WERI-Rb-1 (cell line): ENCODE results near the gene HMGXB3.

Experiments
- DNase-seq: peaks from one replicate; pipeline ENCODE4 v3.0.0-alpha.2; 2020
- H3K27ac ChIP-seq: fragments of 250-450 bp; sonication (Bioruptor Pico); 2 replicates; pipeline ENCODE4 v1.5.1; 2020; ENCODE audit warnings: mild to moderate bottlenecking, moderate library complexity
- H3K27me3 ChIP-seq: fragments of 250-450 bp; sonication (Bioruptor Pico); 2 replicates; pipeline ENCODE4 v1.5.1; 2021; ENCODE audit warnings: mild to moderate bottlenecking, low read depth, moderate library complexity; ENCODE audit not compliant: insufficient read depth, severe bottlenecking
- H3K36me3 ChIP-seq: fragments of 250-450 bp; sonication (Bioruptor Pico); 2 replicates; pipeline ENCODE4 v1.5.1; 2020; ENCODE audit warnings: mild to moderate bottlenecking, moderate library complexity
- H3K4me3 ChIP-seq: 2 replicates; pipeline ENCODE4 v1.5.1; 2011; ENCODE audit warnings: low read depth, mild to moderate bottlenecking, control low read depth, low read length
- H3K9me3 ChIP-seq: fragments of 250-450 bp; sonication (Bioruptor Pico); 2 replicates; pipeline ENCODE4 v1.5.1; 2021; ENCODE audit warnings: mild to moderate bottlenecking, moderate library complexity; ENCODE audit not compliant: severe bottlenecking
- TF ChIP-seq, protein P1 (sequence below): IDR thresholded peaks from 2 replicates; pipeline ENCODE4 v1.5.1; 2011; ENCODE audit warnings: low read depth, mild to moderate bottlenecking, control low read depth, inconsistent platforms, low read length

The HMGXB3 gene

GRCh38 chr5:150056075-150056443 is 55.5 kb downstream of the HMGXB3 start:
- peaks cover 33% of the 10 kb centered on the region for H3K36me3 ChIP-seq

DNA sequence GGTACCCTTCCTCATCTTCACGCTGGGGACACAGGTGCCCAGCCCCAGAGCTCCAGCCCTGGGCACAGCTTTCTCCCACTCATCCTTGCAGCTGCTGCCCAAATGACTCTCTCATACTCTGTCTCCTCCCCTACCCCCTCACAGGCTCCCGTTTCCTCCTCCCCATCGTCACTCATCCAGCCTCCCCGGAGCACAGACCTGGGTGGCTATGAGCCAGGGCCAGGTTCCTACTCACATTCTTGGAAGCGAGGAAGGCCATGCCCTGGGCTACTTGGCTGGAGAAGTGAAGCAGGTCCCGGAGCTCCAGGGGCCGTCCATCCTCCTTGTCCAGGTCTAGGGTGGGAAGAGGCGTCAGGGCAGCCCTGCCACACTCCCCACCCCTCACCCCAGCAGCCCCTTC is 56.5 kb downstream of the HMGXB3 start:
- TF ChIP-seq, protein P1, sequence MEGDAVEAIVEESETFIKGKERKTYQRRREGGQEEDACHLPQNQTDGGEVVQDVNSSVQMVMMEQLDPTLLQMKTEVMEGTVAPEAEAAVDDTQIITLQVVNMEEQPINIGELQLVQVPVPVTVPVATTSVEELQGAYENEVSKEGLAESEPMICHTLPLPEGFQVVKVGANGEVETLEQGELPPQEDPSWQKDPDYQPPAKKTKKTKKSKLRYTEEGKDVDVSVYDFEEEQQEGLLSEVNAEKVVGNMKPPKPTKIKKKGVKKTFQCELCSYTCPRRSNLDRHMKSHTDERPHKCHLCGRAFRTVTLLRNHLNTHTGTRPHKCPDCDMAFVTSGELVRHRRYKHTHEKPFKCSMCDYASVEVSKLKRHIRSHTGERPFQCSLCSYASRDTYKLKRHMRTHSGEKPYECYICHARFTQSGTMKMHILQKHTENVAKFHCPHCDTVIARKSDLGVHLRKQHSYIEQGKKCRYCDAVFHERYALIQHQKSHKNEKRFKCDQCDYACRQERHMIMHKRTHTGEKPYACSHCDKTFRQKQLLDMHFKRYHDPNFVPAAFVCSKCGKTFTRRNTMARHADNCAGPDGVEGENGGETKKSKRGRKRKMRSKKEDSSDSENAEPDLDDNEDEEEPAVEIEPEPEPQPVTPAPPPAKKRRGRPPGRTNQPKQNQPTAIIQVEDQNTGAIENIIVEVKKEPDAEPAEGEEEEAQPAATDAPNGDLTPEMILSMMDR: no peak
- DNase-seq: no peak
- no peak overlapping the region for H3K27ac ChIP-seq

More at GRCh38 chr5:150056075-150056443, 55.5 kb downstream of the HMGXB3 start:
- Histone ChIP-seq H3K27ac (no peak overlapping the region), H3K9me3 (no peaks in the 10 kb centered on the region), H3K4me3 (no peak overlapping the region), H3K27me3 (no peaks in the 10 kb centered on the region)
- TF ChIP-seq, protein P1: no peak
- DNase-seq: no peak

GRCh38 chr5:150057511-150057910 is 57.0 kb downstream of the HMGXB3 start:
- DNase-seq: no peak
- H3K9me3 ChIP-seq: no peaks in the 10 kb centered on the region
- H3K27me3 ChIP-seq: no peaks in the 10 kb centered on the region
- H3K27ac ChIP-seq: no peak overlapping the region
- TF ChIP-seq, protein P1: no peak
- H3K36me3 ChIP-seq: peaks cover 20% of the 10 kb centered on the region
- no peak overlapping the region for H3K4me3 ChIP-seq

More for the DNA sequence above, 56.5 kb downstream of the HMGXB3 start:
- Histone ChIP-seq H3K4me3 (no peak overlapping the region), H3K36me3 (peaks cover 24% of the 10 kb centered on the region), H3K9me3 (no peaks in the 10 kb centered on the region), H3K27me3 (no peaks in the 10 kb centered on the region)

DNA sequence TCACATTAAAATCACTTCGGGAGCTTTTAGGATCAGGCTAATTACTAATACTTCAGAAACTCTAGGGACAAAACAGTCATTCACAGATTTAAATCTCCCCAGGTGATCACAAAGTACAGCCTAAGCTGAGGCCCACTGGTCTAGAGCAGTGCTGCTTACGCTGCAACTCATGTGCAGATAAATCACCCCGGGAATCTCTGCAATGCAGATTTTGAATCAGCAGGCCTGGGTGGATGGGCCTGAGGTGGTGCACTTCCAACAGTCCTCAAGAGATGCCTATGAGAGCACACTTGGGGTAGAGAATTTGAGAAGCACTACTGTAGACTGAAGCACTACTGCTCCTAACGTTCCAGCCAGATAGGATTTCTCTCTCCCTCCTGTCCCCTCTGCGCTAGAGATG is 57.5 kb downstream of the HMGXB3 start:
- Histone ChIP-seq H3K4me3 (no peak overlapping the region), H3K27me3 (no peaks in the 10 kb centered on the region), H3K27ac (no peak overlapping the region), H3K9me3 (no peaks in the 10 kb centered on the region), H3K36me3 (peaks cover 15% of the 10 kb centered on the region)
- DNase-seq: no peak
- TF ChIP-seq, protein P1: no peak

DNA sequence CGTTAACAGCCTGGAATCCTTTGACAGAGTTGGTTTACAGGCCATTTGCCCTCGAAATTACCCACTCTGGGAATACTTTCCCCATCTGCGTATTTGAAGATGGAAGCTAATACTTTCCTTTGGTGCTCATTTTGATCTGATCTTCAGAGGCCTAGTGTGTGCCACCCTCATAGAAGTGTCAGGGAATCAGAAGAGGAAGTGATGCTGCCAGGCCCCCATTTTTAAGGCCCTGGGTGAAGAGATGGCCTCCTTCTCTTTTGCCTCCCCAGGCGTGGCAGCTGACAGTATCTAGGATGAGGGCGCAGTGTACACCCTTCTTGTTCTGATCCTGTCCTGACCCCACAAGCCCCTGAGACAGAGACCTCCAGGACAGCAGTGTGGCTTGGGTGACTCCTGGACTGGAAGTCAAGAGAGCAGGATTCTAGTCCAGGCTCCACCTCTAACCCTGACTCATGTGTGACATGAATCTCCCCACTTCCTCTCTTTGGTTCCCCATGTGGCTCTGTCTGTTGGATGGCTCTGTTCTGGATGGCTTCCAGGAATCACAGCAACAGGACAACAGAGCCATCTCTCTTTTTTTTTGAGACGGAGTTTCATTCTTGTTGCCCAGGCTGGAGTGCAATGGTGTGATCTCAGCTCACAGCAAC is 58.1 kb downstream of the HMGXB3 start:
- H3K9me3 ChIP-seq: no peaks in the 10 kb centered on the region
- DNase-seq: no peak
- H3K36me3 ChIP-seq: peaks cover 9% of the 10 kb centered on the region; the same call in 1 of the 2 replicates
- H3K27ac ChIP-seq: no peak overlapping the region
- H3K4me3 ChIP-seq: no peak overlapping the region
- TF ChIP-seq, protein P1: no peak
- H3K27me3 ChIP-seq: no peaks in the 10 kb centered on the region

- Histone ChIP-seq H3K4me3 (no peak overlapping the region), H3K36me3 (0 out of 2 replicates have a peak, but pooled peaks cover 4% of the 10 kb centered on the region), H3K27ac (no peak overlapping the region), H3K27me3 (no peaks in the 10 kb centered on the region), H3K9me3 (no peaks in the 10 kb centered on the region)
- DNase-seq: no peak
- TF ChIP-seq, protein P1: no peak
Observed at GRCh38 chr5:150059623-150060022, 59.1 kb downstream of the HMGXB3 start.
